Measurements from ENCODE around the gene RFX4. TPM values are rescaled to one million over a fixed set of nuclear protein-coding genes. Genes with fewer than 3 reads are reported as not detected.

Gene RFX4
- total and polyA plus RNA-seq, 2 donors (not counting 3 experiments of a cell fraction or from before 2014, with no cell fraction given): not detected

DNA sequence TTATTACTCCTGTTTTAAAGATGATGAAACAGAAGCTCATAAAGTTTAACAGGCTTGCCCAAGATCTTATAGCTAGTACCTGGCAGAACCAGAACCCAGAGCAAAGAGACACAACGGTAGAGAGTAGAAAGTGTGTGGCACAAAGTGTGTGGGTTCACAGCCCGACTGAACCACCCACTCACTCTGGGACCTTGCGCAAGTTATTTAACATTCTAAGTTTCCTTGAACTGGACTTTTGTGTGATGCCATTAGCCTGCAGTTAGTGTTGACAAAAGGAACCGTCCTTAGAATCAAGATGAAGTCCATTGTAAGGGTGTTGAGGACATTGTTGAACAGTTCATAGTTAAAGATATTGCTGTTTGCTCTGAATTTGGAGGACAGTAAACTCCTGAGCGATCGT is 161.8 kb downstream of the RFX4 start:
- no peaks in the 10 kb centered on the region for H3K9me3 ChIP-seq (replicated peaks; ENCODE audit: control insufficient read depth, insufficient read depth, low read length)
- H3K4me2 ChIP-seq (ENCODE audit: insufficient read depth, low read length): no peak overlapping the region
- H3K36me3 ChIP-seq (ENCODE audit: control insufficient read depth in 2 of 2, extremely low read depth in 1 of 2, insufficient read depth in 2 of 2, low read length in 2 of 2): no peaks in the 10 kb centered on the region
- H3K9me1 ChIP-seq (replicated peaks; ENCODE audit: control insufficient read depth, extremely low read depth, insufficient read depth, low read length): no peaks in the 10 kb centered on the region
- peaks cover under 1% of the 10 kb centered on the region for H3K4me1 ChIP-seq (ENCODE audit: control insufficient read depth, extremely low read depth, insufficient read depth, low read length)
- DNase-seq (ENCODE audit: low read depth, low spot score) (no peak), FAIRE-seq (no peak)
- H3K4me3 ChIP-seq (replicated peaks in 1 of 3; ENCODE audit: insufficient read depth in 1 of 3, low read depth in 1 of 3, low read length in 3 of 3): no peak overlapping the region
- no TSS peak for BruUV-seq (replicated peaks)
- ChIA-PET CTCF (no interaction called here), POLR2A (no interaction called here)
- no peak for TF ChIP-seq EZH2 (IDR thresholded peaks at IDR 0.05; ENCODE audit: borderline replicate concordance, low read depth, low read length, severe bottlenecking)
- TF ChIP-seq MYC (IDR thresholded peaks at IDR 0.05; ENCODE audit: low read depth, low read length): no peak
- TF ChIP-seq FOS (IDR thresholded peaks at IDR 0.05; ENCODE audit: borderline replicate concordance, insufficient read depth, low read length): no peak
- no peak for TF ChIP-seq POLR2AphosphoS5 (IDR thresholded peaks at IDR 0.05; ENCODE audit: insufficient read depth, low read depth, low read length)
- TF ChIP-seq GATA2 (IDR thresholded peaks at IDR 0.05; ENCODE audit: insufficient read depth, insufficient read length, low read depth, low read length): no peak
- no peak for TF ChIP-seq JUN (IDR thresholded peaks at IDR 0.05; ENCODE audit: borderline replicate concordance, insufficient read depth, insufficient read length, low read depth)
- TF ChIP-seq, protein P1, sequence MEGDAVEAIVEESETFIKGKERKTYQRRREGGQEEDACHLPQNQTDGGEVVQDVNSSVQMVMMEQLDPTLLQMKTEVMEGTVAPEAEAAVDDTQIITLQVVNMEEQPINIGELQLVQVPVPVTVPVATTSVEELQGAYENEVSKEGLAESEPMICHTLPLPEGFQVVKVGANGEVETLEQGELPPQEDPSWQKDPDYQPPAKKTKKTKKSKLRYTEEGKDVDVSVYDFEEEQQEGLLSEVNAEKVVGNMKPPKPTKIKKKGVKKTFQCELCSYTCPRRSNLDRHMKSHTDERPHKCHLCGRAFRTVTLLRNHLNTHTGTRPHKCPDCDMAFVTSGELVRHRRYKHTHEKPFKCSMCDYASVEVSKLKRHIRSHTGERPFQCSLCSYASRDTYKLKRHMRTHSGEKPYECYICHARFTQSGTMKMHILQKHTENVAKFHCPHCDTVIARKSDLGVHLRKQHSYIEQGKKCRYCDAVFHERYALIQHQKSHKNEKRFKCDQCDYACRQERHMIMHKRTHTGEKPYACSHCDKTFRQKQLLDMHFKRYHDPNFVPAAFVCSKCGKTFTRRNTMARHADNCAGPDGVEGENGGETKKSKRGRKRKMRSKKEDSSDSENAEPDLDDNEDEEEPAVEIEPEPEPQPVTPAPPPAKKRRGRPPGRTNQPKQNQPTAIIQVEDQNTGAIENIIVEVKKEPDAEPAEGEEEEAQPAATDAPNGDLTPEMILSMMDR (IDR thresholded peaks at IDR 0.05; ENCODE audit: extremely low read depth in 1 of 2, insufficient read depth in 1 of 2, low read depth in 1 of 2, low read length in 2 of 2): no peak
- no peak for TF ChIP-seq POLR2A (IDR thresholded peaks at IDR 0.05; ENCODE audit: low read depth, low read length)
- no peak for TF ChIP-seq MAX (IDR thresholded peaks at IDR 0.05; ENCODE audit: insufficient read depth, insufficient read length)
- intact Hi-C loops (cut with micrococcal nuclease) (no loop called here), dilution Hi-C loops (cut with MboI; ENCODE audit: extremely low pct_ligation_motif_present, low sequenced_read_pairs) (no loop called here)
- H3K27me3 ChIP-seq (ENCODE audit: control insufficient read depth in 2 of 2, insufficient read depth in 2 of 2, low read length in 2 of 2): peaks cover 7 to 16% of the 10 kb centered on the region in 2 experiments
- H3K9ac ChIP-seq (replicated peaks; ENCODE audit: extremely low read depth, insufficient read depth, low read length): no peak overlapping the region
- H4K20me1 ChIP-seq (replicated peaks; ENCODE audit: control insufficient read depth, extremely low read depth, insufficient read depth, low read length): no peaks in the 10 kb centered on the region
- H3K79me2 ChIP-seq (ENCODE audit: control insufficient read depth, insufficient read depth, low read length): no peaks in the 10 kb centered on the region
- no peak overlapping the region for H3K27ac ChIP-seq (ENCODE audit: insufficient read depth, low read depth, low read length)
- H2AFZ ChIP-seq (ENCODE audit: low read depth, low read length): no peak overlapping the region

Measured in endothelial cell of umbilical vein (primary cell).